KG1 (cell line): ENCODE measurements around the gene METRN.

ENCODE experiments used
- DNase-seq: peaks from one replicate; lab custom pipeline; 2025; lab: John Stamatoyannopoulos, UW

METRN gene

DNA sequence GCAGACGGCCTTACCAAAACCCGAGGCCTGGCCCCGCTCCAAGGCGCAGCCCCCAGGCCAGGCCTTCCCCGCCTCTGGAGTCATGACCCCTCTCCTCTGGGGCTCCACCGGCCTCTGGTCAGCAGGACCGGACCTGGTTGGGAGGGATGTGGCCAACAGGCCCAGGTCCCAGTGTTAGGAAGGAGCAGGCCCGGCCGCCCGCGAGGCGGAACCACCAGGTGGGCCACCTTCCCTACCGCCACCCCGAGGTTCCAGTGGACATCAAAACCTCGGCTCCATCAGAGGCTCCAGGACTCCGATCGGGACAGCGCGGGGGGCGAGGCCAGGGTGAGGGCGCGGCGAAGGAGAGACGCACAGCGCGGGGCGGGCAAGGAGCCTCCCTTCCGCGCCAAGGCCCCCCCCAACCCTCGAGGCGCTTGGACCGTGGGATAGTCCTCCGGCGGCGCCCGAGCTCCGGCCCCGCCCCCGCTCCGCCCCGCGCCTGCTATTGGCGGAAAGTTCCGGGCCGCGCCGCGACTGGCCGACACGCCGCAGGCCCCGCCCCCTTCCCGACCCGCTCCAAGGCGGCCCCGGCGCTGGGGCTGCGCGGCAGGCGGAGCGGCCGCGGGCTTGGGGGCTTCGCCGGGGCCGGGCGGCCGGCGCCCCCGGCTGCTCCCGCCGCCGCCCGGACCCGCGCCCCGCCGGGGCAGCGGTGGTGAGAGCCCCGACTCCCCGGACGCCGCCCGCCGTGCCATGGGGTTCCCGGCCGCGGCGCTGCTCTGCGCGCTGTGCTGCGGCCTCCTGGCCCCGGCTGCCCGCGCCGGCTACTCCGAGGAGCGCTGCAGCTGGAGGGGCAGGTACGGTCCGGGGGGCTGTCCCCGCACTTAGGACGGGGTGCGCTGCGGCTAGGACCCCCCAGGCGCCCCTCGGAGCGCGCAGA lies at the start of gene METRN:
TSS of gene METRN (plus strand) at position 561 of the 919 bp plus-strand sequence. CDS start at position 733, 172 bp downstream.
- DNase-seq, result peak; percentile 66

DNA sequence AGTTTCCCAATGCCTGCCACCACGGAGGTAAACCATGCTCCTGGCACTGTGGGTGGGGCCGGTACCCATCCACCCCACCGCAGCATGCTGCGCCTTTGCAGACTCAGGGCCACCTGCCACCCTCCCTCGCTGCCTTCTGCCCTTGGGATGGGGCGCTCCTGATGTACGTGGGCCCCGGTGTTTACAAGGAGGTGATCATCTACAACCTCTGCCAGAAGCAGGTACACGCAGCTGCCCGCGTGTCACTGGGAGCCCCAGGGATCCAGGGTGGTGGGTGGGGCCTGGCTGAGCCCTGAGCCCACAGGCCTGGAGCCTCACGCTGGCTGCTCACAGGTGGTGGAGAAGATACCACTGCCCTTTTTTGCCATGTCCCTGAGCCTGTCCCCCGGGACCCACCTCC lies 48.3 kb upstream of the METRN start:
- no peak for DNase-seq

DNA sequence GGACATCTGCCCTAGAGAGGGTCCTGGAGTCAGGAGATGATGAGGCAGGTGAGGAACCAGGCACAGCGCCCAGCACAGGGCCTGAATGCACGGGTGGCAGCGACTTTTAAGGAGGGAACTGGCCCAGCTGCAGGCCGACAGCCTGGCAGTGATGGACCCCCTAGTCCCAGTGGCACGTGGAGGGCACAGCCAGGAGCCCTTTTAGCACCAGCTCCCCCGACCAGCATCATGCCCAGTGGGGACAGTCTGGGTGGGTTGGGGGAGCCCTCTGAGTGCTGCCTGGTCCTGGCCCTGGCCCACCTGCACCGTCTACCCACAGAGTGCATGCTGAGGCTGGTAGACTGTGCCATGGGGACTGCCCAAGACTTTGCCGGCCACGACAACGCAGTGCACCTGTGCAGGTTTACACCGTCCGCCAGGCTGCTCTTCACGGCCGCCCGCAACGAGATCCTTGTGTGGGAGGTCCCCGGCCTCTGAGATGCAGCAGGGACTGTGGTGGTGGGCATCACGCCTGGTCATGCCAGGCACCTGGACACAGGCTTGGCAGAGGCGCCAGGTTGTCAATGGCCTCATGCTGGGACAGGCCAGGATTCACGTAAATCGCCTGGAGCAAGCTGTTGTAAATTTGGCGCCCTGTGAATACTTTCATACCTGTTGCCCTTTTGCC lies 47.7 kb upstream of the METRN start:
- DNase-seq, result no peak

DNA sequence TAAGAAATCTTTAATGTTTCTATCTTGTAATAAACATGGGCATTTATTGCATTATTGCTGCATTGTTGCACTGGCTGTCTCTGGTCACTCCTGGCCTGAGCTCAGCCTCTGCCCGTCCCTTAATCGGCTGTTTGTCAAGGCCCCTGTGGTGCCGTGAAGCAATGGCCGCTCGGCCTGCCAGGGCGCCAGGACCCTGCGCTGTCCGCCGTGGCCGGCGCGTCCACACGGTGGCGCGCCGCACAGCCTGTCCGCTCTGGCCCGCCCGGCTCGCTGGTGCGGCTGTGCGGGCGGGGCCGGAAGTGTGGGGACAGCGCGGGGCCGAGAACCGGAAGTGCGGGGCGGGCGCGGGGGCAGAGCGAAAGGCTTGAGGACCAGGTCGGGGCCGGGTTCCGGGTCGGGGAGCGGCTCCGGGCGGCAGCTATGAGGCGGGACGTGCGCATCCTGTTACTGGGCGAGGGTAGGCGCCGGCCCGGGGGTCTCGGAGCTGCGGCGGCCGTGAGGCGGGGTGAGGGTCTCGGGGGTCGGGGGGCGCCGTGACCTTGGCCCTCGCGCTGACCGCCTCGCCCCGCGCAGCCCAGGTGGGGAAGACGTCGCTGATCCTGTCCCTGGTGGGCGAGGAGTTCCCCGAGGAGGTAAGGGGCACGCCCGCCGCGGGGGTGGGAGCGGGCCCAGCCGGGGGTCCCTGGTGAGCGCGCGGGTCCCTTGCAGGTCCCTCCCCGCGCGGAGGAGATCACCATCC lies 47.0 kb upstream of the METRN start, which contains the start of gene RHOT2:
TSS of gene RHOT2 (plus strand) at position 353 of the 739 bp plus-strand sequence. CDS start at position 421, 68 bp downstream.
- peak; percentile 85 for DNase-seq

DNA sequence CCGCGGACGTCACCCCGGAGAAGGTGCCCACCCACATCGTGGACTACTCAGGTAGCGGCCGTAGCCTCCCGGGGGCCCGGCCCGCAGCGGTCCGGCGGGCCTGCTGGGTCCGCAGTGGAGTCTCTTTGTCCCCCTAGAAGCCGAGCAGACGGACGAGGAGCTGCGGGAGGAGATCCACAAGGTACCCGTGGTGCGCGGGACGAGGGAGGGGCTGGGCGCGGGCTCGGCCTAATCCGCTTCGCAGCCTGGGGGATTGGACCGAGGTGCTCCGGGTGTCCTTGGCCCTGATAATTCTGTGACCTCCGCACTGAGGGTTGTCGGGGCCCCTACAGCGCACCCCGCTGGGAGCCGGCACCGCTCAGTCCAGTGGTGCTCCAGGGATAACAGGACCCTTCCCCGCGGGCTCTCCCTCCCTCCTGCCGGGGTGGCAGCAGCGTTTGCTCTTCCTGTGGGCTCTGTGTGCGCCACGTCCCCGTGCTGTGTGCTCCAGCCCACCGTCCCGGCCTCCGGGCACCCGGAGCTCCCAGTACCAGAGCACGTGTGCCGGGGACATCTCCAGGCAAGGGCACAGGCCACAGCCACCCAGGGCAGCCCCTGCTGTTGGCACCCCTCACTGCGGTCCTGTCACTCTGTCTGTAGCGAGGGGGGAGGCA lies 46.3 kb upstream of the METRN start:
- DNase-seq, result peak; percentile 8

DNA sequence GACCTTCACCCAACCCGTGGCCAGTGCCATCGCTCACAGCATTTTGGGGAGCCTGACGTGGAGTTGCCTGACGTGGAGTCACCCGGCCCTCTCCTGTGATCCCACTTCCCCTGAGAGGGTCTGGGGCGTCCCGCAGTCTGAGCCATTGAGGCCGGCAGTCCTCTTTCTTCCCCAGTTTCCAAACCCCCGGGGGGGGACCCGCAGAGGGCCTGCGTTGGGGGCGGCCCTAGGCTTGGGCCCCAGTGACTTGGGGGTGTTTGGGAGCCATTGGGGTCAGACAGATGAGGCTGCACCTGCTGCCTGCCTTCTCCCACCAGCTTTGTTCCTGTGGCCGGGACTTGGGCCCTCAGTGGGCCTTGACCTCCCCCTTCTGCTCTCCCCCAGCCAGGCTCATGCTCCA lies 45.3 kb upstream of the METRN start:
- DNase-seq, result no peak

DNA sequence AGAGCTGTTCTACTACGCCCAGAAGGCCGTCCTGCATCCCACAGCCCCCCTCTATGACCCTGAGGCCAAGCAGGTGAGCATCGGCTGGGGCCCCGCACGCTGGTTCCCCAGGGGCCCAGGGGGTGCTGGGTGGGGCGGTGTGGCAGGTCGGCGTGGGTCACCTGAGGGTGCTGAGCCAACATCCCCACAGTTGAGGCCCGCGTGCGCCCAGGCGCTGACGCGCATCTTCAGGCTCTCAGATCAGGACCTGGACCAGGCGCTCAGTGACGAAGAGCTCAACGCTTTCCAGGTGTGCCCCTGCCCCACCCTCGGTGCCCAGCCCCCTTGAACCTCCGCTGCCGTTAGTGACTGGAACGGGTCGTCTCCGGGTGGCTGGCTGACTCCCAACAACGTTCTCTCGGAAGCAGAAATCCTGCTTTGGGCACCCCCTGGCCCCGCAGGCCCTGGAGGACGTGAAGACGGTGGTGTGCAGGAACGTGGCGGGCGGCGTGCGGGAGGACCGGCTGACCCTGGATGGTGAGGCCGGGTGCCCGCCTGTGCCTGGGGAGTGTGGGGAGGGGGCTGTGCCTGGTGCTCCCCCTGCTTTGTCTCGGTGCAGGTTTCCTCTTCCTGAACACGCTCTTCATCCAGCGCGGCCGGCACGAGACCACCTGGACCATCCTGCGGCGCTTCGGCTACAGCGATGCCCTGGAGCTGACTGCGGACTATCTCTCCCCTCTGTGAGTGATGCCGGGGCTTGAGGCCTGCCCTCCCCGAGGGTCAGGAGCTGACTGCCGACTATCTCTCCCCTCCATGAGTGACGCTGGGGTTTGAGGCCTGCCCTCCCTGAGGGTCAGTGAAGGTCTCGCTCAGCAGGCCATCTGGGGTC lies 44.2 kb upstream of the METRN start:
- DNase-seq, result no peak

DNA sequence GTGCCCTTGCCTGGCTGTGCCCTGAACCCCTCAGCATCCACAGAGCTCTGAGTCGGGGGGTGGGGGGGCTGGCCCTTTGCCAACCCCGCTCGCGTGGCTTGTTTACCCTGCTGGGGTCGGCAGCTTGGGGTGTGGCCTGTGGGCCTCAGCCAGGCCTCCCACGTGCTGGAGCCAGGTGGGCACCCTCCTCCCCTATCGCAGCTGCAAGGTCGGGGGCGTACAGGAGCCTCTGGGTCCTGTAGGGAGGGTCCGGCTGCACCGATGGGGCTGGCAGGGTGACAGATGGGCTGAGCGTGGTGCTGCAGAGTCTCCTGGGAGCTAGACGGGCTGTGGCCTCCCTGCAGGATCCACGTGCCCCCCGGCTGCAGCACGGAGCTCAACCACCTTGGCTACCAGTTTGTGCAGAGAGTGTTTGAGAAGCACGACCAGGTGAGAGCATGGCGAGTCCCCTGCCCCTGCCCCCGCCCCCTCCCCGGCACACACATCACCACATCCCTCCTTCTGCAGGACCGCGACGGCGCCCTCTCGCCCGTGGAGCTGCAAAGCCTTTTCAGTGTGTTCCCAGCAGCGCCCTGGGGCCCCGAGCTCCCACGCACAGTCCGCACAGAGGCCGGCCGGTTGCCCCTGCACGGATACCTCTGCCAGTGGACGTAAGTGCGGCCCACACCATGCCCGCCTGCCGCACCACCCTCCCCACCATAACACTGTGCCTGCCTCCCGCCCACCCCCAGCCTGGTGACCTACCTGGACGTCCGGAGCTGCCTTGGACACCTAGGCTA lies 43.4 kb upstream of the METRN start:
- DNase-seq, result no peak

DNA sequence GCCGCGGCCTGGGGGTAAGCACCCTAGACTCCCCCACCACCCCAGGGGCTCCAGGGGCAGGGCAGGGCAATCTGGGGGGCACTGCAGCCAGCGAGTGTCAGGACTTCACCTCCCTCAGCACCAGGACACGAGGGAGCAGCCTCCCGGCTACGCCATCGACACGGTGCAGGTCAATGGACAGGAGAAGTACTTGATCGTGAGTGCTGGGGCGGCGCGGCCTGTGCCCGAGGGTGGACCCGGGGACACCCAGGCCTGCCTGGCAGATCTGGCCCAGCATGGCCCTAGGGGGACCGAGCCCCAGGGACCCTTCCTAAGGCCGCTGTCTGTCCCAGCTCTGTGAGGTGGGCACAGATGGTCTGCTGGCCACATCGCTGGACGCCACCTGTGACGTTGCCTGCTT lies 42.5 kb upstream of the METRN start:
- no peak for DNase-seq

DNA sequence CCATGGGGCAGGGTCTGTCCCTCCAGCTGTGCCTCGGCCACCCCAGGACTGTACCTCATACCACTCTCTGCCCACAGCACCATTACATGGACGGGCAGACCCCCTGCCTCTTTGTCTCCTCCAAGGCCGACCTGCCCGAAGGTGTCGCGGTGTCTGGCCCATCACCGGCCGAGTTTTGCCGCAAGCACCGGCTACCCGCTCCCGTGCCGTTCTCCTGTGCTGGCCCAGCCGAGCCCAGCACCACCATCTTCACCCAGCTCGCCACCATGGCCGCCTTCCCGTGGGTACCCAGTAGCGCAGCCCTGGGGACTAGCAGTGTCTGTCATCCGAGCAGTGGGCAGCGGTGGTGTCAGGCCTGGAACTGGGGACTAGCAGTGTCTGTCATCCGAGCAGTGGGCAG lies 42.1 kb upstream of the METRN start:
- DNase-seq, result no peak

DNA sequence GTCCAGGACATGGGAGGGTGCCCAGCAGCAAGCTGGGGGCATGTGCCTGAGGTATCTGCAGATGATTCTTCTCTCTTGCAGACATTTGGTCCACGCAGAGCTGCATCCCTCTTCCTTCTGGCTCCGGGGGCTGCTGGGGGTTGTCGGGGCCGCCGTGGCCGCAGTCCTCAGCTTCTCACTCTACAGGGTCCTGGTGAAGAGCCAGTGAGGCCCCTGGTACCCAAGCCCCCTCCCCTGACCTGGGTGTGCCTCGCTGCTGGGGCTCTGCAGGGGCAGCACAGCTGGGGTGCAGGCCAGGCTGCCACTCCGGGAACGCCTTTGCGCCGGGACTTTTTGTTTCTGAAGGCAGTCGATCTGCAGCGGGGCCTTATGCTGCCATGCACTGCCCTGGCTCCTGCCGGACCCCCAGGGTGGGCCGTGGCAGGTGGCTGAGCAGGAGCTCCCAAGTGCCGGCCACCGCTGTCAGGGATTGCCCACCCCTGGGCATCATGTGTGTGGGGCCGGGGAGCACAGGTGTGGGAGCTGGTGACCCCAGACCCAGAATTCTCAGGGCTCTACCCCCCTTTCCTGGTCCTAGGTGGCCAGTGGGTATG lies 41.4 kb upstream of the METRN start:
- DNase-seq, result no peak

DNA sequence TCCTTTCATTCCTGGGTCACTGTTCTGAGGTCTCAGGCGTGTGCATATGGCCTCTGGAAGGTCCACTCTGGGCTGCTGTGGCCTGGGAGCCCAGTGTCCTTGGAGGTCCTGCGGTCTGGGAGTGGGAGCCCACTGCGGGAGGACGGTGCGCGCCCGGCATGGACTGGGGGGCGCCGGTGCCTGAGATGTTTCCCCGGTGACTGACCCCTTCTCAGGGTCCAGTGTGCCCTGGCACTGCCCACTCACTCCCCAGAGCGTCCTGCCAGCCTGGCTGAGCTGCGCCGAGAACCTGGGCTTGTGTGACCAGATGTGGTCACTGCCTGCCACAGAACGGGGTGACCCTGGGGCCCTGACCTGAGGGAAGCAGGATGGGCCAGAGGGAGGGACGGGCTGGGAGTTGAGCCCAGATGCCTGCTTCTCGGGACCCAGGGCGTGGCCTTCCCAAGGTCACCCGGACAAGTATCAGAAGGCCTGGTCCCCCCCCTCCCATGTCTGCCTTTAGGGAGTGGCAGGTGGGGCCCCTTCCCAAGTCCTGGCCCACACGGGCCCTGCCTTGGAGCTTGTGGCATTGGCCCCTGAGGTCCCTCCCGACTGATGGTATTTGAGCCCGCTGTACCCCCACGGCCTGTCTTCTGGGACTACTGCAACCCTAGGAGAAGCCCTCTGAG lies 40.6 kb upstream of the METRN start:
- no peak for DNase-seq

DNA sequence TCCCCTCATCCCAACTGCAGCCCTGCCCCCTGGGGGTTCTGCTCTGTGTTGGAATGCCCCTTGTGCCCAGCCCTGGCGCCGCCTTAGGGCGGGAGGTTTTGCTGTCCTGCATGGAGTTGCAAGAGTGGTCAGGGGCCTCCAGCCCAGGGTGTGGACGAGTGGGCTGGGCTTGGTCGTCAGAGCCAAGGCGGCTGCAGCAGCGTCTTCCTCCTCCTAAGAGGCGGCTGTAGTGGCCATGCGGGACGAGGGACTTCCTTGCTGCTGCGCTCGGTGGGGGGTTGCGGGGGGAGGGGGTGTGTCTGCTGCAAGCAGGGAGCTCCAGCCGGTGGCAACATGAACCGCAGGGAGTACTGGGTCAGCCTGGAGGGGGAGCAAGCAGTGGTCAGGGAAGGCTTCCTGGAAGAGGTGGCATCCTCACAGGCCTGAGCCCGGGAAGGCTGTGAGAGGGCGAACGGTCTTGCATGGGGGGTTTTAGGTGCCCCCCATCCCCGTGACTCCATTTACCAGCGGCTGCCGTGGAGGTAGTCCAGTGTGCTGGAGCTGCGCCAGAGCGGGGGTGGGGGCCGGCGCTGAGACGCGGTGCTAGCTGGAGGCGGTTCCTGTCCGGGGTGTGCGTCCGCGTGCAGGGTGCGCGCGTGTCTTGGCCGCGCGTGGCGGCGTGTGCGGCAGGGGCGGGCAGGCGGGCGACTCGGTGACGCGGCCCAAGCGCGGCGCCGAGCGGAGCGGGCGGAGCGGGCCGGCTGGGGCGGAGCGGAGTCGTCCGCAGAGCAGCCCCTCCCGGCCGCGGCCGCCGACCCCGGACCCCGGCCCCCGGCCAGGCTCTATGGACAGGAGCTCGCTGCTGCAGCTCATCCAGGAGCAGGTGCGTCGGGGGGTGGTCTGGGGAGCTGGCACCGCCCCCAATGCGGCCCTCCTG lies 39.7 kb upstream of the METRN start, which contains the start of gene RHBDL1:
TSS of gene RHBDL1 (plus strand) at position 704 of the 916 bp plus-strand sequence. CDS start at position 824, 120 bp downstream.
- DNase-seq, result no peak

DNA sequence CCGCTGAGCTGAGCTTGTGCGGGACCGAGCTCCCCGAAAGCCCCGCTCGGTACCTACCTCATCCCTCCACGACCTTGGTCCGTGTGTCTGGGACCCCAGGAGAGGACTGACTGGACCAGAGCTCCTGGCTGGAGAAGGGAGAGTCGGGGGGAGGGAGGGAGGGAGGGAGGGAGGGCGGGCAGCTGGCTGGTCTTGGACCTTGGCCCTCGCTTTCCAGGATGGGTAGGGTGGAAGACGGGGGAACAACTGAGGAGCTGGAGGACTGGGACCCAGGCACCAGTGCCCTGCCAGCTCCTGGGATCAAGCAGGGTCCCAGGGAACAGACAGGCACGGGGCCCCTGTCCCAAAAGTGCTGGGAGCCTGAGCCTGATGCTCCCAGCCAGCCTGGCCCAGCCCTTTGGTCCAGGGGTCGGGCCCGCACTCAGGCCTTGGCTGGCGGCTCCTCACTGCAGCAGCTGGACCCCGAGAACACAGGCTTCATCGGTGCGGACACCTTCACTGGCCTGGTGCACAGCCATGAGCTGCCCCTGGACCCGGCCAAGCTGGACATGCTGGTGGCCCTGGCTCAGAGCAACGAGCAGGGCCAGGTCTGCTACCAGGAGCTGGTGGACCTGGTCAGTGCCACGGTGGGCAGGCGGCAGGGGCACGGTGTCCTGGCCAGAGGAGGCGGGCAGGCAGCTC lies 38.9 kb upstream of the METRN start:
- DNase-seq, result no peak

DNA sequence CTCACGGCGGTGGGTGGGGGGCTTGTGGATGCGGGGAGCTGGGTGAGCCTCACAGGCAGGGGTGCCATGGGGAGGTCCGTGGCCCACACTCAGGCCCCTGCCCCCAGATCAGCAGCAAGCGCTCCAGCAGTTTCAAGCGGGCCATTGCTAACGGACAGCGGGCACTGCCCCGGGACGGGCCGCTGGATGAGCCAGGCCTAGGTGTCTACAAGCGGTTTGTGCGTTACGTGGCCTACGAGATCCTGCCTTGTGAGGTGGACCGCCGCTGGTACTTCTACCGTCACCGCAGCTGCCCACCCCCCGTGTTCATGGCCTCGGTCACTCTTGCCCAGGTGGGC lies 38.4 kb upstream of the METRN start:
- no peak for DNase-seq

DNA sequence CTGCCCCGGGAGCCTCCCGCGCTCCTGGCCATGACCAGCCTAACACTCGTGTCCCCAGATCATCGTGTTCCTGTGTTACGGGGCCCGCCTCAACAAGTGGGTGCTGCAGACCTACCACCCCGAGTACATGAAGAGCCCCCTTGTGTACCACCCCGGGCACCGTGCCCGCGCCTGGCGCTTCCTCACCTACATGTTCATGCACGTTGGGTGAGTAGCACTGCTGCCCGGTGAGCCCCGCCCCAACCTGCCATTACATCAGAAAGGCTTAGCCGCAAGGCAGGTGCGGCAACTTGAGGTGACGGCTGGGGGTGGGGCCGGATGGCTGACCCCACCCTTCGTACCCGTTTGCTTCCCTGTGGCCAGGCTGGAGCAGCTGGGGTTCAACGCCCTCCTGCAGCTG lies 38.0 kb upstream of the METRN start:
- DNase-seq, result no peak
